ENCODE measurements around the gene IL2RG. TPM values are rescaled to one million over a fixed set of nuclear protein-coding genes. Genes with fewer than 3 reads are reported as not detected.

Gene IL2RG
- total RNA-seq, 3 donors from 2014 or later, result 5.1 to 10.8 (median 8.0) TPM

GRCh38 chrX:71095033-71095432 is 16.3 kb downstream of the IL2RG start:
- Histone ChIP-seq H3K36me3 (no peaks in the 10 kb centered on the region), H3K27me3 (peaks cover 0 to 52% of the 10 kb centered on the region in 2 donors), H3K4me1 (no peaks in the 10 kb centered on the region), H3K9me3 (no peaks in the 10 kb centered on the region), H3K4me3 (peak overlapping the region; percentile 56 to 73 (median 62)), H3K27ac (peak overlapping the region in 1 of 2 donors; percentile 80)
- no peak for TF ChIP-seq POLR2A (IDR thresholded peaks at IDR 0.05)
- intact Hi-C loops (cut with DNase I; ENCODE audit: low total_unique reads), result no loop called here
- no peak for DNase-seq (ENCODE audit: low spot score in 2 of 2)

GRCh38 chrX:71091263-71091662 is 20.1 kb downstream of the IL2RG start:
- intact Hi-C loops (cut with DNase I; ENCODE audit: low total_unique reads), result no loop called here
- Histone ChIP-seq H3K27me3 (peaks cover 0 to 19% of the 10 kb centered on the region in 2 donors), H3K4me1 (no peaks in the 10 kb centered on the region), H3K9me3 (no peaks in the 10 kb centered on the region), H3K36me3 (no peaks in the 10 kb centered on the region), H3K4me3 (no peak overlapping the region), H3K27ac (no peak overlapping the region)
- DNase-seq (ENCODE audit: low spot score in 2 of 2), result no peak
- TF ChIP-seq CTCF (IDR thresholded peaks at IDR 0.05) (no peak), POLR2AphosphoS5 (IDR thresholded peaks at IDR 0.05) (no peak), POLR2A (IDR thresholded peaks at IDR 0.05) (no peak)

- Histone ChIP-seq H3K9me3 (no peaks in the 10 kb centered on the region), H3K36me3 (no peaks in the 10 kb centered on the region), H3K27me3 (peaks cover 0 to 25% of the 10 kb centered on the region in 2 donors), H3K4me1 (no peaks in the 10 kb centered on the region), H3K4me3 (no peak overlapping the region), H3K27ac (no peak overlapping the region)
- intact Hi-C loops (cut with DNase I; ENCODE audit: low total_unique reads), result no loop called here
- TF ChIP-seq POLR2A (IDR thresholded peaks at IDR 0.05), result no peak
- TF ChIP-seq POLR2AphosphoS5 (IDR thresholded peaks at IDR 0.05), result no peak
- no peak for TF ChIP-seq CTCF (IDR thresholded peaks at IDR 0.05)
- no peak for DNase-seq (ENCODE audit: low spot score in 2 of 2)
These were observed 25.5 kb downstream of the IL2RG start for GRCh38 chrX:71085900-71086299.

- TF ChIP-seq POLR2AphosphoS5 (IDR thresholded peaks at IDR 0.05) (no peak), CTCF (IDR thresholded peaks at IDR 0.05) (no peak), POLR2A (IDR thresholded peaks at IDR 0.05) (no peak)
- intact Hi-C loops (cut with DNase I; ENCODE audit: low total_unique reads), result no loop called here
- no peak for DNase-seq (ENCODE audit: low spot score in 2 of 2)
- H3K9me3 ChIP-seq, result no peaks in the 10 kb centered on the region
- H3K4me3 ChIP-seq, result no peak overlapping the region
- H3K27ac ChIP-seq, result no peak overlapping the region
- no peaks in the 10 kb centered on the region for H3K4me1 ChIP-seq
- H3K27me3 ChIP-seq, result peaks cover 0 to 20% of the 10 kb centered on the region in 2 donors
- no peaks in the 10 kb centered on the region for H3K36me3 ChIP-seq
These were observed 28.6 kb downstream of the IL2RG start for GRCh38 chrX:71082822-71083221.

- Histone ChIP-seq H3K27ac (no peak overlapping the region), H3K9me3 (no peaks in the 10 kb centered on the region), H3K4me3 (no peak overlapping the region), H3K27me3 (peaks cover 0 to 20% of the 10 kb centered on the region in 2 donors), H3K4me1 (no peaks in the 10 kb centered on the region), H3K36me3 (no peaks in the 10 kb centered on the region)
- DNase-seq (ENCODE audit: low spot score in 2 of 2), result no peak
- intact Hi-C loops (cut with DNase I; ENCODE audit: low total_unique reads), result no loop called here
- TF ChIP-seq CTCF (IDR thresholded peaks at IDR 0.05) (no peak), POLR2A (IDR thresholded peaks at IDR 0.05) (no peak), POLR2AphosphoS5 (IDR thresholded peaks at IDR 0.05) (no peak)
These were observed 29.2 kb downstream of the IL2RG start for GRCh38 chrX:71082124-71082647.
